ENCODE data around the gene MEX3A. TPM values are rescaled to one million over a fixed set of nuclear protein-coding genes. Genes with fewer than 3 reads are reported as not detected.

MEX3A gene
- polyA plus RNA-seq, 2 of the 4 experiments (the other 2 are of a cell fraction), result 1.8 to 4.9 TPM

GRCh38 chr1:156089704-156090103 is 7.4 kb upstream of the MEX3A start:
- peaks cover 18% of the 10 kb centered on the region for H3K4me1 ChIP-seq
- DNase-seq (ENCODE audit: low read depth in 1 of 2, low spot score in 1 of 2), result no peak
- ATAC-seq, result no peak
- ChIA-PET CTCF (interaction anchor here (0.6 to 29.4 kb wide), 24 partner anchors 10 to 195 kb away, joined by 3 to 2239 read pairs (median 4); partner anchors contain the start of genes LMNA, SEMA4A, SLC25A44 and TMEM79), POLR2A (no interaction called here)
- H3K9me3 ChIP-seq, result no peaks in the 10 kb centered on the region
- 36% methylated on average over 2 of the region's 6 CpGs for WGBS (ENCODE audit: missing lambda C conversion rate)
- H3K4me2 ChIP-seq, result no peak overlapping the region
- TF ChIP-seq HES2 (IDR thresholded peaks at IDR 0.05) (no peak), HMGXB4 (CRISPR knock-in tag; IDR thresholded peaks at IDR 0.05; ENCODE audit: borderline replicate concordance) (no peak), RNF2 (IDR thresholded peaks at IDR 0.05; ENCODE audit: borderline replicate concordance, low read depth) (no peak), HOXB5 (CRISPR knock-in tag; IDR thresholded peaks at IDR 0.05) (no peak), SMC3 (IDR thresholded peaks at IDR 0.05) (no peak), NPAS2 (CRISPR knock-in tag; IDR thresholded peaks at IDR 0.05; ENCODE audit: borderline replicate concordance) (no peak), KDM1A (IDR thresholded peaks at IDR 0.05; ENCODE audit: low read depth) (no peak), MYC (IDR thresholded peaks at IDR 0.05; ENCODE audit: borderline replicate concordance, low read length) (no peak), RCOR1 (IDR thresholded peaks at IDR 0.05; ENCODE audit: low read depth, low read length) (no peak), SREBF2 (IDR thresholded peaks at IDR 0.05) (no peak), ELK1 (IDR thresholded peaks at IDR 0.05; ENCODE audit: low read depth, low read length) (no peak), USF2 (IDR thresholded peaks at IDR 0.05) (no peak), ATOH8 (CRISPR knock-in tag; IDR thresholded peaks at IDR 0.05; ENCODE audit: low read depth) (no peak), CHD4 (IDR thresholded peaks at IDR 0.05; ENCODE audit: borderline replicate concordance) (no peak), EHMT2 (IDR thresholded peaks at IDR 0.05; ENCODE audit: low read depth) (no peak), FOSL2 (IDR thresholded peaks at IDR 0.05) (no peak), FOSL2 (CRISPR knock-in tag; IDR thresholded peaks at IDR 0.05) (no peak)
- H3K4me3 ChIP-seq, result no peak overlapping the region
- no peak overlapping the region for H3K27ac ChIP-seq
- FAIRE-seq, result no peak

GRCh38 chr1:156086256-156086662 is 4.0 kb upstream of the MEX3A start:
- no peaks in the 10 kb centered on the region for H3K9me3 ChIP-seq
- peak in 1 of 2 experiments; percentile 67 for DNase-seq (ENCODE audit: low read depth in 1 of 2, low spot score in 1 of 2)
- peaks cover 23% of the 10 kb centered on the region for H3K4me1 ChIP-seq
- ChIA-PET CTCF (interaction anchor here (0.6 to 29.4 kb wide), 9 partner anchors 10 to 1460 kb away, joined by 3 to 2239 read pairs (median 4); partner anchors contain the start of genes LMNA, PMF1, SEMA4A and SLC25A44), POLR2A (no interaction called here)
- H3K4me2 ChIP-seq, result peak overlapping the region; percentile 46
- no peak for TF ChIP-seq FOSL2 (IDR thresholded peaks at IDR 0.05)
- peak; percentile 57; the same call in 1 of the 2 replicates for TF ChIP-seq FOSL2 (CRISPR knock-in tag; IDR thresholded peaks at IDR 0.05)
- TF ChIP-seq GATA3 (IDR thresholded peaks at IDR 0.05; ENCODE audit: borderline replicate concordance), result peak; percentile 34; the same call in 1 of the 2 replicates
- 0 out of 2 replicates have a peak, but pooled peaks have one; percentile 75 for TF ChIP-seq ZSCAN20 (CRISPR knock-in tag; IDR thresholded peaks at IDR 0.05)
- no peak for TF ChIP-seq ZNF302 (CRISPR knock-in tag; IDR thresholded peaks at IDR 0.05)
- no peak overlapping the region for H3K4me3 ChIP-seq
- WGBS (ENCODE audit: missing lambda C conversion rate), result 8% methylated on average over 1 of the region's 1 CpG
- no peak for FAIRE-seq
- no peak for ATAC-seq
- peak overlapping the region; percentile 10 to 12; a peak in 3 of 6 replicates for H3K27ac ChIP-seq

Measured in A549 (cell line).